ENCODE data around the gene DISP1. TPM values are rescaled to one million over a fixed set of nuclear protein-coding genes. Genes with fewer than 3 reads are reported as not detected.
A peak's percentile ranks its signal among the peaks of the same experiment; 100 is the strongest.
"Not testable (repeated sequence)": the region's sequence is repeated elsewhere in the genome, so short reads cannot be mapped to it uniquely, and the experiment has no call there.

The DISP1 gene
- total and polyA plus RNA-seq, 8 donors, result 0.87 to 277 (median 4.9) TPM; not detected in 1

GRCh38 chr1:222843469-222844410 lies 28.9 kb downstream of the DISP1 start:
- WGBS, 5 donors, result 35 to 65% (median 47%) methylated on average over 6 of the region's 6 CpGs
- Histone ChIP-seq H3K9me3 (no peaks in the 10 kb centered on the region), H3K4me1 (peaks cover 0 to 28% (median 12%) of the 10 kb centered on the region in 4 donors), H3K36me3 (no peaks in the 10 kb centered on the region), H3K27ac (peak overlapping the region in 2 of 5 donors; percentile 16 to 20), H3K4me3 (no peak overlapping the region), H3K27me3 (no peaks in the 10 kb centered on the region)
- TF ChIP-seq CTCF (IDR thresholded peaks at IDR 0.05), result no peak
- no peak for TF ChIP-seq POLR2AphosphoS5 (IDR thresholded peaks at IDR 0.05)
- no peak for TF ChIP-seq EP300 (IDR thresholded peaks at IDR 0.05)
- no peak for TF ChIP-seq POLR2A (IDR thresholded peaks at IDR 0.05)
- DNase-seq, result peak in 1 of 2 donors; percentile 30
- intact Hi-C loops (cut with DNase I; ENCODE audit: low total_unique reads), result no loop called here

GRCh38 chr1:222844411-222844779 lies 29.6 kb downstream of the DISP1 start:
- TF ChIP-seq POLR2A (IDR thresholded peaks at IDR 0.05) (no peak), POLR2AphosphoS5 (IDR thresholded peaks at IDR 0.05) (no peak), EP300 (IDR thresholded peaks at IDR 0.05) (no peak), CTCF (IDR thresholded peaks at IDR 0.05) (no peak)
- DNase-seq, result no peak
- 29 to 54% (median 44%) methylated on average over 3 of the region's 3 CpGs for WGBS, 5 donors
- Histone ChIP-seq H3K36me3 (no peaks in the 10 kb centered on the region), H3K4me1 (peaks cover 0 to 28% (median 12%) of the 10 kb centered on the region in 4 donors), H3K9me3 (no peaks in the 10 kb centered on the region), H3K27me3 (no peaks in the 10 kb centered on the region), H3K4me3 (no peak overlapping the region), H3K27ac (peak overlapping the region in 1 of 5 donors; percentile 16)
- intact Hi-C loops (cut with DNase I; ENCODE audit: low total_unique reads), result no loop called here

GRCh38 chr1:222845763-222846162 lies 30.9 kb downstream of the DISP1 start:
- no peak for DNase-seq

GRCh38 chr1:222850550-222850949 lies 35.7 kb downstream of the DISP1 start:
- H3K36me3 ChIP-seq; H3K4me3 ChIP-seq; H3K27ac ChIP-seq; H3K27me3 ChIP-seq; DNase-seq; intact Hi-C loops (cut with DNase I; ENCODE audit: low total_unique reads); H3K4me1 ChIP-seq; H3K9me3 ChIP-seq: not testable (repeated sequence)

More at GRCh38 chr1:222845763-222846162, 30.9 kb downstream of the DISP1 start:
- Histone ChIP-seq H3K36me3 (no peaks in the 10 kb centered on the region), H3K27ac (no peak overlapping the region), H3K4me3 (no peak overlapping the region), H3K27me3 (no peaks in the 10 kb centered on the region), H3K4me1 (peaks cover 0 to 28% (median 12%) of the 10 kb centered on the region in 4 donors), H3K9me3 (no peaks in the 10 kb centered on the region)
- TF ChIP-seq POLR2AphosphoS5 (IDR thresholded peaks at IDR 0.05) (no peak), POLR2A (IDR thresholded peaks at IDR 0.05) (no peak), CTCF (IDR thresholded peaks at IDR 0.05) (no peak)
- intact Hi-C loops (cut with DNase I; ENCODE audit: low total_unique reads), result no loop called here

- DNase-seq, result no peak
- H3K27ac ChIP-seq, result no peak overlapping the region
- 86 to 95% (median 87%) methylated on average over 3 of the region's 3 CpGs for WGBS, 5 donors
- no peaks in the 10 kb centered on the region for H3K27me3 ChIP-seq
- no peak overlapping the region for H3K4me3 ChIP-seq
- intact Hi-C loops (cut with DNase I; ENCODE audit: low total_unique reads), result no loop called here
- H3K9me3 ChIP-seq, result no peaks in the 10 kb centered on the region
- H3K4me1 ChIP-seq, result no peaks in the 10 kb centered on the region
- H3K36me3 ChIP-seq, result peaks cover 0 to 7% (median 2%) of the 10 kb centered on the region in 4 donors
- TF ChIP-seq EP300 (IDR thresholded peaks at IDR 0.05) (no peak), POLR2AphosphoS5 (IDR thresholded peaks at IDR 0.05) (no peak), POLR2A (IDR thresholded peaks at IDR 0.05) (no peak), CTCF (IDR thresholded peaks at IDR 0.05) (no peak)
Observed at GRCh38 chr1:222852326-222852725, 37.5 kb downstream of the DISP1 start.

Data from stomach (tissue), 9 donors.